K562 (cell line): ENCODE results near the gene LRRC1. TPM values are rescaled to one million over a fixed set of nuclear protein-coding genes. Genes with fewer than 3 reads are reported as not detected.

Experiments used
- ATAC-seq: fragments of 200-7000 bp; cut with Tn5 transposase; 3 replicates; pipeline ENCODE4 v1.9.1; 2020; ENCODE audit warnings: moderate library complexity
- BruUV-seq: library from RNA; stranded (reverse); fragments of 400-500 nt; replicated peaks from 2 replicates; lab custom pipeline; 2021; lab: Mats Ljungman, UMichigan
- CTCF ChIA-PET: fragments of 300-600 bp; formaldehyde crosslinking; extraction: SDS; loops from one replicate; lab custom pipeline; 2021; ENCODE audit warnings: low intra/inter-chr PET ratio; lab: Yijun Ruan, JAX
- POLR2A ChIA-PET: fragments of 300-600, 350-650 bp; sonication (Branson Sonifier 250); formaldehyde crosslinking; extraction: SDS; loops from one replicate; lab custom pipeline; 2021; ENCODE audit warnings: antibody characterized with exemption, inconsistent platforms; lab: Yijun Ruan, JAX
- DNase-seq, 4 experiments: peaks; one replicate each; pipeline versions ENCODE4 v3.0.0 to v3.0.0-alpha.2; 2011 to 2018; ENCODE audit warnings: low spot score in 3 of 4, mixed read lengths in 3 of 4; ENCODE audit errors: extremely low read depth in 1 of 4
- FAIRE-seq: peaks from 2 replicates; lab custom pipeline; 2011; peaks lifted over from hg19 to GRCh38; lab: Jason Lieb, UNC
- H2AFZ ChIP-seq: 2 replicates; pipeline ENCODE4 v1.6.0; 2011; ENCODE audit warnings: low read depth, low read length, control low read depth, inconsistent platforms
- H3K27ac ChIP-seq: fragments of 200-600 bp; 3 replicates; pipeline ENCODE4 v1.8.0; 2011; ENCODE audit warnings: low read depth, mild to moderate bottlenecking, control low read depth, inconsistent platforms, low read length, moderate library complexity, mixed read lengths; ENCODE audit errors: extremely low read depth
- H3K27me3 ChIP-seq, 2 experiments: fragments of 300-600 bp in 1 of 2; 2 replicates in 1 of 2; 3 replicates in 1 of 2; pipeline versions ENCODE4 v1.6.0 to v1.8.0; 2011; ENCODE audit warnings: inconsistent platforms in 2 of 2, low read length in 2 of 2, mild to moderate bottlenecking in 1 of 2, mixed read lengths in 1 of 2, moderate library complexity in 1 of 2; ENCODE audit not compliant: control insufficient read depth in 2 of 2, insufficient read depth in 2 of 2
- H3K36me3 ChIP-seq: fragments of 300-600 bp; 3 replicates; pipeline ENCODE4 v1.8.0; 2011; ENCODE audit warnings: mild to moderate bottlenecking, low read length, inconsistent platforms; ENCODE audit not compliant: control insufficient read depth, insufficient read depth
- H3K4me1 ChIP-seq, 2 experiments: fragments of 200-600 bp in 1 of 2; replicated peaks in 1 of 2; 2 replicates in 1 of 2; 3 replicates in 1 of 2; pipeline versions ENCODE4 v1.5.1 to v1.8.0; 2011; ENCODE audit warnings: inconsistent platforms in 2 of 2, low read length in 2 of 2, mild to moderate bottlenecking in 1 of 2, mixed read lengths in 1 of 2, moderate library complexity in 1 of 2; ENCODE audit not compliant: control insufficient read depth in 2 of 2, insufficient read depth in 2 of 2
- H3K4me2 ChIP-seq: 2 replicates; pipeline ENCODE4 v1.6.1; 2011; ENCODE audit warnings: low read length, control low read depth, inconsistent platforms, mixed read lengths; ENCODE audit not compliant: insufficient read depth
- H3K4me3 ChIP-seq: fragments of 200-600 bp; sonication (generic), shearing (Covaris generic); 2 replicates; pipeline ENCODE4 v1.5.1; 2016; ENCODE audit warnings: control low read depth, inconsistent platforms
- H3K79me2 ChIP-seq: fragments of 200-600 bp; 3 replicates; pipeline ENCODE4 v1.8.0; 2011; ENCODE audit warnings: low read length, inconsistent platforms; ENCODE audit not compliant: control insufficient read depth, insufficient read depth
- H3K9ac ChIP-seq, 2 experiments: 2 replicates each; pipeline versions ENCODE4 v1.6.0 to v1.6.1; 2011; ENCODE audit warnings: low read depth in 2 of 2, low read length in 2 of 2, control low read depth in 1 of 2, inconsistent platforms in 1 of 2, mild to moderate bottlenecking in 1 of 2, mixed read lengths in 1 of 2; ENCODE audit not compliant: insufficient read depth in 1 of 2
- H3K9me1 ChIP-seq: one replicate; pipeline ENCODE4 v1.6.0; 2011; ENCODE audit warnings: inconsistent platforms, mild to moderate bottlenecking, low read length, moderate library complexity; ENCODE audit not compliant: control insufficient read depth, insufficient read depth
- H3K9me3 ChIP-seq: replicated peaks from 2 replicates; pipeline ENCODE4 v1.5.1; 2011; ENCODE audit warnings: low read depth, low read length, inconsistent platforms; ENCODE audit not compliant: control insufficient read depth, insufficient read depth
- H4K20me1 ChIP-seq: replicated peaks from 2 replicates; pipeline ENCODE4 v1.6.1; 2011; ENCODE audit warnings: low read length, inconsistent platforms, mixed read lengths; ENCODE audit not compliant: control insufficient read depth, insufficient read depth
- CBX2 ChIP-seq: fragments of 200-600 bp; sonication (generic); IDR thresholded peaks from one replicate; pipeline ENCODE4 v1.6.1; 2012; ENCODE audit warnings: mild to moderate bottlenecking, low read length, inconsistent platforms; ENCODE audit not compliant: insufficient read depth, poor library complexity, severe bottlenecking
- CHD2 ChIP-seq: IDR thresholded peaks from 2 replicates; pipeline ENCODE4 v1.6.1; 2011; ENCODE audit warnings: low read depth, low read length
- HDAC6 ChIP-seq: IDR thresholded peaks from 2 replicates; pipeline ENCODE4 v1.6.1; 2012; ENCODE audit warnings: low read depth, mild to moderate bottlenecking, control low read depth, inconsistent platforms, low read length, moderate library complexity
- ZBTB11 ChIP-seq, 3 experiments: fragments of 200-800 bp in 1 of 3; fragments of 250-450 bp in 1 of 3; fragments of 450-650 bp in 1 of 3; sonication (Bioruptor Pico) in 1 of 3; sonication (Bioruptor generic) in 1 of 3; formaldehyde crosslinking in 1 of 3; IDR thresholded peaks; 2 replicates each; pipeline versions ENCODE4 v1.6.1 to v1.8.0; 2016 to 2022; ENCODE audit warnings: mild to moderate bottlenecking in 2 of 3, missing genetic modification characterization in 2 of 3, missing compliant biosample characterization in 1 of 3, moderate library complexity in 1 of 3
- ZC3H11A ChIP-seq: IDR thresholded peaks from 2 replicates; pipeline ENCODE4 v1.6.1; 2012; ENCODE audit warnings: low read depth, low read length, improper control_type of control experiment
- ZNF354B ChIP-seq: fragments of 250-450 bp; sonication (Bioruptor Pico); IDR thresholded peaks from 2 replicates; pipeline ENCODE4 v1.4.0; 2020
- WGBS: fragments of 100-300 bp; shearing (Covaris generic); methylation state at CpG from one replicate; pipeline ENCODE4 v1.1.6; 2016; ENCODE audit warnings: low coverage, mixed read lengths; ENCODE audit not compliant: insufficient coverage; ENCODE audit errors: missing lambda C conversion rate; 5-methylcytosine and 5-hydroxymethylcytosine counted together
- in situ Hi-C: fragments of 300-500 bp; cut with MboI; formaldehyde crosslinking; loops from 4 replicates; pipeline ENCODE4 v1.15.0; 2018; ENCODE audit warnings: inconsistent platforms, mixed read lengths
- intact Hi-C: fragments of 100-400 bp; cut with micrococcal nuclease; formaldehyde crosslinking; loops from 2 replicates; pipeline ENCODE4 v1.14.2; 2022
- polyA plus RNA-seq, 8 experiments: library from polyadenylated mRNA; depleted of rRNA in 4 of 8; stranded (reverse) in 5 of 8; unstranded in 3 of 8; fragments of >200 nt; fragmentation: Nextera tagmentation in 2 of 8; fragmentation: Illumina TruSeq in 1 of 8; extraction: Ambion mirVana in 2 of 8; extraction: Trizol in 1 of 8; gene quantifications; 2 replicates each; pipeline versions ENCODE4 v1.2.1 to v1.2.3, GENCODE V29; 2011 to 2014; ENCODE audit warnings: inconsistent platforms in 1 of 8, missing spikeins in 1 of 8
- total RNA-seq, 7 experiments: library from RNA; depleted of rRNA in 6 of 7; stranded (reverse); fragments of >200 nt in 6 of 7; fragmentation: Illumina TruSeq in 2 of 7; extraction: Trizol in 2 of 7; gene quantifications; 2 replicates each; pipeline versions ENCODE4 v1.2.1 to v1.2.3, GENCODE V29; 2011 to 2021; ENCODE audit warnings: low replicate concordance in 1 of 7

LRRC1 gene
- total and polyA plus RNA-seq, 9 of the 15 experiments (the other 6 are each of a cell fraction or from before 2014, with no cell fraction given) = not detected

- no peak for TF ChIP-seq ZBTB11 (CRISPR knock-in tag; IDR thresholded peaks at IDR 0.05)
- TF ChIP-seq HDAC6 = no peak
- TF ChIP-seq CHD2 = no peak
- TF ChIP-seq ZNF354B (CRISPR knock-in tag) = no peak
- TF ChIP-seq ZC3H11A = no peak
These were observed 42.4 kb upstream of the LRRC1 start (continued) for GRCh38 chr6:53752440-53752839.

- H2AFZ ChIP-seq = no peak overlapping the region
- no peak for DNase-seq
- no peaks in the 10 kb centered on the region for H3K27me3 ChIP-seq
- in situ Hi-C loops = no loop called here
- H3K36me3 ChIP-seq = no peaks in the 10 kb centered on the region
- ChIA-PET POLR2A (no interaction called here), CTCF (no interaction called here)
- H3K4me3 ChIP-seq = no peak overlapping the region
- intact Hi-C loops = no loop called here
- FAIRE-seq = no peak
- no peaks in the 10 kb centered on the region for H4K20me1 ChIP-seq
- H3K79me2 ChIP-seq = no peaks in the 10 kb centered on the region
- ATAC-seq = no peak
- H3K9me3 ChIP-seq = no peaks in the 10 kb centered on the region
- no TSS peak for BruUV-seq
- H3K9ac ChIP-seq = no peak overlapping the region
- no peak for TF ChIP-seq CBX2
- WGBS = 0% methylated on average over 4 of the region's 4 CpGs
- H3K4me1 ChIP-seq = no peaks in the 10 kb centered on the region
- no peaks in the 10 kb centered on the region for H3K9me1 ChIP-seq
- H3K27ac ChIP-seq = no peak overlapping the region
- no peak overlapping the region for H3K4me2 ChIP-seq
These were observed 41.9 kb upstream of the LRRC1 start for GRCh38 chr6:53752856-53753255.
